Neutrophil (primary cell): ENCODE results near the gene KRT77.

Source experiments
- H3K27ac ChIP-seq: fragments of 200-600 bp; sonication (generic); 2 replicates; pipeline ENCODE4 v1.5.1; 2016; ENCODE audit warnings: mild to moderate bottlenecking, moderate library complexity
- H3K27me3 ChIP-seq: fragments of 200-600 bp; sonication (generic); 2 replicates; pipeline ENCODE4 v1.6.0; 2016; ENCODE audit warnings: mild to moderate bottlenecking
- H3K36me3 ChIP-seq: fragments of 200-600 bp; sonication (generic); 2 replicates; pipeline ENCODE4 v1.5.1; 2017
- H3K4me1 ChIP-seq, 2 experiments: fragments of 200-600 bp in 1 of 2; sonication (generic) in 1 of 2; 1 replicate in 1 of 2; 2 replicates in 1 of 2; pipeline versions ENCODE4 v1.5.1 to v1.6.1; 2013 to 2016; ENCODE audit warnings: low read depth in 1 of 2, low read length in 1 of 2, mild to moderate bottlenecking in 1 of 2, moderate library complexity in 1 of 2; ENCODE audit not compliant: control insufficient read depth in 1 of 2, insufficient read depth in 1 of 2
- H3K4me3 ChIP-seq, 2 experiments: fragments of 200-600 bp in 1 of 2; sonication (generic) in 1 of 2; 1 replicate in 1 of 2; 2 replicates in 1 of 2; pipeline ENCODE4 v1.5.1; 2013 to 2016; ENCODE audit warnings: low read depth in 1 of 2, low read length in 1 of 2, mild to moderate bottlenecking in 1 of 2, moderate library complexity in 1 of 2
- H3K9me3 ChIP-seq: fragments of 200-600 bp; sonication (generic); 2 replicates; pipeline ENCODE4 v1.5.1; 2016
- TF ChIP-seq, protein P1 (sequence below): fragments of 200-600 bp; sonication (generic); IDR thresholded peaks from 2 replicates; pipeline ENCODE4 v1.5.1; 2016; ENCODE audit warnings: antibody characterized with exemption

KRT77 gene

DNA sequence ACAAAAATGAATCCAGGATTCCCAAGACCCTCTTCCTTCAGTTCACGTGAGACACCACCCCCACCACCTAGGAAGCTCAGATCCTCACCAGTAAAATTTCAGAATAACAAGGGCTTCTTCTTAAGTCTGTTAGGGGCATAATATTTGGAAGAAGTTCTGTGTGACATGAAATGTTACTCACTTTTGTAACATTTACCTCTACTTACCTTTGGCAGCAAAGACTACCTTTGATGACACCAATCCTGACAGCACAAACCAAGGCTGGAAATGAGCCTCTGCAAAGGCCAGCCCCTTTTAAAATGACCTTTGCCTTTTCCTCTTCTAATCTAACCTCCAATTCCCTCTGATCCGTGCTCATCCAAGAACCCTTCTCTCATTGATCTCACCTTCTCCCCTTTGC is 19.4 kb upstream of the KRT77 start:
- Histone ChIP-seq H3K27ac (no peak overlapping the region), H3K4me3 (no peak overlapping the region), H3K9me3 (no peaks in the 10 kb centered on the region), H3K27me3 (peaks cover 17% of the 10 kb centered on the region), H3K36me3 (no peaks in the 10 kb centered on the region), H3K4me1 (no peaks in the 10 kb centered on the region)
- TF ChIP-seq, protein P1, sequence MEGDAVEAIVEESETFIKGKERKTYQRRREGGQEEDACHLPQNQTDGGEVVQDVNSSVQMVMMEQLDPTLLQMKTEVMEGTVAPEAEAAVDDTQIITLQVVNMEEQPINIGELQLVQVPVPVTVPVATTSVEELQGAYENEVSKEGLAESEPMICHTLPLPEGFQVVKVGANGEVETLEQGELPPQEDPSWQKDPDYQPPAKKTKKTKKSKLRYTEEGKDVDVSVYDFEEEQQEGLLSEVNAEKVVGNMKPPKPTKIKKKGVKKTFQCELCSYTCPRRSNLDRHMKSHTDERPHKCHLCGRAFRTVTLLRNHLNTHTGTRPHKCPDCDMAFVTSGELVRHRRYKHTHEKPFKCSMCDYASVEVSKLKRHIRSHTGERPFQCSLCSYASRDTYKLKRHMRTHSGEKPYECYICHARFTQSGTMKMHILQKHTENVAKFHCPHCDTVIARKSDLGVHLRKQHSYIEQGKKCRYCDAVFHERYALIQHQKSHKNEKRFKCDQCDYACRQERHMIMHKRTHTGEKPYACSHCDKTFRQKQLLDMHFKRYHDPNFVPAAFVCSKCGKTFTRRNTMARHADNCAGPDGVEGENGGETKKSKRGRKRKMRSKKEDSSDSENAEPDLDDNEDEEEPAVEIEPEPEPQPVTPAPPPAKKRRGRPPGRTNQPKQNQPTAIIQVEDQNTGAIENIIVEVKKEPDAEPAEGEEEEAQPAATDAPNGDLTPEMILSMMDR: no peak

DNA sequence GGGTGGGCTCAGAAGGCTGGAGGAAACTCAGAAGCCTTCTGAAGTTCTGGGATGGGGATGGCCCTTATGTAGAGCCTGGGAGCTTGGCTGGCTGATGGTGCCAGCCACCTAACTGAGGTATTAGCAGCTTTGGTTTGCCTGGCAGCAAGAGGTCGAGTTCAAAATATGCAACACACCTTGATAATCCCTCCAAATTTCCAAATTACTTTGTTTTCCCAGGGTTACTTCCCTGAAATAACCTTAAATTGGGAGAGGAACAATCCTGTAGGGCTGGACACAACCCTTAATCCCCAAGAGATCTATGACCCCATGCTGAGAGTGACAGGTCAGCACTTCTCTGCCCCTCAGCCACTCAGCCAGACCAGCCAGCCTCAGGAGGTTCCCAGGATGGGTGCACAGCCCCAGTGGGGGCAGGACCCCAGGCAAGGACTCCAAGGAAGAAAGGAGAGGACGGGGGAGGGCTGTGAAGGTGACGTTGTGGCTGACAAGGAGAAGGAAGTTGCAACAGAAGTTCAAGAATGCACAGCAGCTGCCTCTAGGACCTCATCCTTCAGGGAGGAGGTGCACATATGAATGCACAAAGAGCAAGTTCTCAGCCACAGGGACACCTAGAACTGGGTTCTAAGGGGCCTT is 18.6 kb upstream of the KRT77 start:
- Histone ChIP-seq H3K27me3 (peaks cover 17% of the 10 kb centered on the region), H3K4me3 (no peak overlapping the region)

DNA sequence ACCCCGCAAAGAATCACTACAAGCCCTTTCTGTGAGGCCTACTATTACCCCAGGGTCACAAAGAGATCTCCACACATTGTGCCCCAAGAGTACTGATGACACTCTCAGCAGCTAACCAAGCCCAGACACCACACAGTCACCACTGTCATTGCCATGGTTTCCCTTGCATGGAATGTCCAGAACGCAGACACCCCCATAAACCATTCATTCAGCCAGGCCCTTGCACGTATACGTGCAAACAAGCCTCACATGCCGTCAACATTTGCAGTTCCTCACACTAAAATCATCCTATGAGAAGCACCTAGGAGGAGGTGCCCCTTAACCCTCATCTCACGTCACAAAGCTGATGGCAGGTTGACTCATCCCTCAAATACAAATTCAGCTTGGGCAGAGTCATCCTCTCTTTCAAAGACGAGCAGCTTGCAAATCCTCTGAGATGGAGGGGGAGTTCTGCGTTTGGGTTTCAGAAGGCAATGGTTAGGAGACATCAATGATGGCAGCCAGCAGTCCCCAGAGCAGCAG is 17.1 kb upstream of the KRT77 start:
- no peaks in the 10 kb centered on the region for H3K9me3 ChIP-seq
- TF ChIP-seq, protein P1: no peak
- H3K27ac ChIP-seq: no peak overlapping the region
- no peaks in the 10 kb centered on the region for H3K36me3 ChIP-seq
- H3K4me3 ChIP-seq: no peak overlapping the region
- H3K4me1 ChIP-seq: no peaks in the 10 kb centered on the region
- H3K27me3 ChIP-seq: peaks cover 24% of the 10 kb centered on the region

More for the DNA sequence above, 18.6 kb upstream of the KRT77 start:
- Histone ChIP-seq H3K36me3 (no peaks in the 10 kb centered on the region), H3K27ac (no peak overlapping the region), H3K9me3 (no peaks in the 10 kb centered on the region), H3K4me1 (no peaks in the 10 kb centered on the region)
- TF ChIP-seq, protein P1: no peak

DNA sequence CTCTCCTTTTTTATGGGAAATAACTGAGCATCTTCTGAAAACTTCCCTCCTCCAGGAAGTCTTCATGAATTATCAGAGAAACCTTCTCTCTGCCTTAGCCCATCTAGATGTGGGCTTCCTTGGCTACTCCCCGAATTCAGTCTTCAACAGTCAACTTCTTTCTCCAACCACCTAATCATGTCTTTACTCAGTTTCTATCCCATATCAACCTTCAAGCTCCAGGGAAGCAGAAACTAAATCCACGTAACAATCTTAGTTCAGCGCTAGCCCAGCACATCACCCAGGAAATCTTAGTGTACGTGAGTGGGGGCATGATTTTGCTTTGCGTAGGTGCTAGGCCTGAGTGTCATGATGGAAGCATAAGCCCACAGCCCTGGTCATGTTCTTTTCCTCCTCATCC is 12.7 kb upstream of the KRT77 start:
- Histone ChIP-seq H3K27me3 (peaks cover 60% of the 10 kb centered on the region), H3K4me1 (no peaks in the 10 kb centered on the region), H3K36me3 (no peaks in the 10 kb centered on the region), H3K4me3 (no peak overlapping the region), H3K9me3 (no peaks in the 10 kb centered on the region), H3K27ac (no peak overlapping the region)
- TF ChIP-seq, protein P1: no peak

DNA sequence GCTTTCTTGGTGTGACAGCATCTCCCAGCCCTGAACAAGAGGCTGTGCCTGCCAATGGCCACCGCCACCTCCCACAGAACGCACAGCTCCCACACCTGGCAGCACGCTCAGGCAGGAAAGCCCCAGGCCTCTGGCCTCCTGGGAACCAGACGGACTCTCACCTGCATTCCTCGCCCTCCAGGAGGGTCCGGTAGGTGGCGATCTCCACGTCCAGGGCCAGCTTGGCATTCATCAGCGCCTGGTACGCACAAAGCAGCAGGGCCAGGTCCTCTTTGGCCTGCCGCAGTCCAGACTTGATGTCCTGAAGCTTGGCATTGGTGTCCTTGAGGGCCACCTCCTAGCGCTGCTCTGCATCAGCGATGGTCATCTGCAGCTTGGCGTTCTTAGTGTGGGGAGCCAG is 12.1 kb upstream of the KRT77 start:
- TF ChIP-seq, protein P1: no peak
- H3K4me3 ChIP-seq: no peak overlapping the region
- no peaks in the 10 kb centered on the region for H3K36me3 ChIP-seq
- no peaks in the 10 kb centered on the region for H3K9me3 ChIP-seq
- H3K4me1 ChIP-seq: no peaks in the 10 kb centered on the region
- peaks cover 60% of the 10 kb centered on the region for H3K27me3 ChIP-seq
- H3K27ac ChIP-seq: no peak overlapping the region
